ENCODE data around the gene INKA2.

The INKA2 gene

DNA sequence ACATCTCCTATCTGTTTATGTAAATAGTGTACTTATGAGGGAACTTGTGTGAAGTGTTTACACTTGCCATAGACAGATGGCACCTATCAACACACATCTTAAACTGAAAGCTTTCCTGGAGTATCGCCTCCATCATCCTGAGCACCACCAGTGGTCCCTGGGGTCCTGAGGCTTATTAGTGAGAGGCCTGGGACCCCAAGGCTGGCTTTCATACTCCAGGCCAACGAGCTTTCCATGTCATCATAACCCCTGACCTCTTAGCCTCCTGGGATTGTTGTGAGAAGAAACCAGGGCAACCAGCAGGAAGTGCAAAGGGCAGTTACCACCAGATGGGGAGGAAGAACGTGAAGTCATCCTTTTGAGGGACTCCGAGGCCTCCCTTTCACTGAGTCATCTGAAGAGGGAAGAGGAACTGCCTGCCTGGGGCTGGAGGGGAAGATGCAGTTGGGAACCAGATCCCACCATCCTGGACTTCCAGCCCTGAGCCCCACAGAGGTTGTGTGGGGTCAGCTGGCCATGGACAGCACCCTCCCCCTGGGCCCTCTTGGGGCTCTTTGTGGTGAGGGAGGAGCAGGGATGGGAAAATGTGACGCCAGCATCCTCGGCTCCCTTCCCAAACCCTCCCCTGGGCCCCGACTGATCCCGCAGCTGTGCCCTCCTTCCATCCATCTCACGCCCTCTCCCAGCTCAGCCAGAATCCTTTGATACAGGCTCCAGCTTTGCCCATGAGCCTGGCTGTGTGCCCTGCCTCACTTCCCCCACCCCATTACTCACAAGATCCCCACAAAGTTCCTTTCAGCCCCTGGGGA lies 5.8 kb downstream of the INKA2 start:
- no peak for DNase-seq (ENCODE audit: low read depth in 1 of 2, low spot score in 1 of 2)

DNA sequence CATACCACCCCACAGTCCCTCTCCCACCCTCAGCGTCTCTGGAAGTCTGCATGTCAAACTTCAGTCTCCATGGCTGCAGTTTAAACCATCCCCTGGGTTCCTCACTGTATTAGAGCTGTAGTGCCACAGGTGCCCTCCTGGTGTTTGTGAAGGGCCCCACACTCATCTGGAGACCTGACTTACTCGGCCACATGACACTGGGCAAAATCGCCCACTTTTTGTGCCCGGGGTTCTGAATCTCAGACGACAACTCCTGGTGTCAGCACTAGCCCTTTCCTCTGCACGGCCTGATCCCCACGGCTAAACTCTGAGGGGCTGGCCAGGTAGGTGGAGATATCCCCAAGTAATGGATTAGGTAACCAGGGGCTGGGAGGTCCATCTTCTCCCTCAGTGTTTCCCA lies 6.5 kb downstream of the INKA2 start:
- DNase-seq (ENCODE audit: low read depth in 1 of 2, low spot score in 1 of 2): no peak

DNA sequence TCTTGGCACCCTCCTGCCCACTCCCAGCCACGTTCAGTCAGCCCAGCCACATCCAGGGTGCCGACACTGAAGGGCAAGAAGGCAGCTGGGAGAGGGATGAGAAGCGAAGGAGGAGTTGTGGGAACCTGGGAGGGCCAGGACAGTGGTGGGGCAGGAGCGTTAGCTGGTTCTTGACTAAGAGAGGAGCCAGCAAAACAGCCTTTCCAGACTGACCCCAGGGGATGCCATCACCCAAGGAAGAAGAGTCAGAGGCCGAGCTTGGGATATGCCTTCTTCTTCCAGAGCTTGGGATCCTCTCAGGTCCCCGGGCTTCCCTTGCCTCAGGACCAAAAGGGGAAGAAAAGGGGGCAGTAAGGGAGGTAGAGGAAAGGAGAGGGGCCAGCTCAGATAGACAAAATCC lies 7.2 kb downstream of the INKA2 start:
- no peak for DNase-seq (ENCODE audit: low read depth in 1 of 2, low spot score in 1 of 2)

DNA sequence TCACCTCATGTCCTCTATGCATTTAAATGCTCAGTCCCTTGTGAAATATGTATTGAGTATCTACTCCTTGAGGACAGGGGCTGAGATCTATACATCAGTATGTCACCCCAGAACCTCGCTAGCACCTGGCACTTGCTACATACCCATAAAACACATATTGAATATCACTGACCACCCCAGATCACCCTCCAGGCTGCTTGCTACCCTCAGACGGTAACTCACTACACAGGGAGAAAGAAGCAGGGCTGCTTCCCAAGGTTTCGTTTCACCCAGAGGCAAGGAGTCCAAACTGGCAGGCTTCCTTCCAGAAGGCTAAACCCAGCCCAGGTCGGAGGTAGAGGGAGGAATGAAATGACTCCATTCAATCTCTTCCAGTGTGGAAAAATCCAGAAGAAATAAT lies 8.5 kb downstream of the INKA2 start:
- DNase-seq (ENCODE audit: low read depth in 1 of 2, low spot score in 1 of 2): no peak

DNA sequence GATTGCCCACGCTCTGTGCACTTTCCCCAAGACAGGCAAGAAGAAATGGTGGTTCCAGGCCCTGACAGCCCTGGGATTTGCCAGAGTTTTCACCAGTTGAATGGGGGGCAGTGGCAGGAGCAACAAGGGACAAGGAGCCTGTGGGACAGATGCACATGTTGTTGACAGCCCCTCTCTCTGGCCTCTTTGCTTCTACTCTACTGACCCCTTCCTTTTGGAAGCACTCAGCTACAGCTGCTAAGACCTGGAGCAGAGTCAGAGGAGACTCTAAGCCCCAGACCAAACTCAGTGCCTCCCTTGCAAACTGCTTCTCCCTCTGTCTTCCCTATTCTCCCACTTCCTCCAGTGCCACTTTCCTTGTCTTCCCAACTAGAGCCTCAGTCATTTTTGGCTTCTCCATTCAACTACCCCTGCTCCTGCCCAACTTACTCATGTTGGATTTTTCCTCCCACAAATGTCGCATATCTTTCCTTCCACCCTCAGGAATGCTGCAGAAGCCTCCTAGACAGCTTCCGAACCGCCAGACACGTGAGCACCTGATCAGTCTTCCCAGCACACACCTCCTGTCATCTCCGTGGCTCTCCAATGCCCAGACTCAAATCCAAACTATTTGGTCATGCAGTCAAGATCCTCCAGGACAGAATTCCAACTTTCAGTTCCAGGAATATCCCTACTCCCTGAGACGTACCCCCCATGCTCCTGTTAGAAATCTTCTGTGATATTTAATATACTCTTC lies 9.1 kb downstream of the INKA2 start:
- DNase-seq (ENCODE audit: low read depth in 1 of 2, low spot score in 1 of 2): no peak

DNA sequence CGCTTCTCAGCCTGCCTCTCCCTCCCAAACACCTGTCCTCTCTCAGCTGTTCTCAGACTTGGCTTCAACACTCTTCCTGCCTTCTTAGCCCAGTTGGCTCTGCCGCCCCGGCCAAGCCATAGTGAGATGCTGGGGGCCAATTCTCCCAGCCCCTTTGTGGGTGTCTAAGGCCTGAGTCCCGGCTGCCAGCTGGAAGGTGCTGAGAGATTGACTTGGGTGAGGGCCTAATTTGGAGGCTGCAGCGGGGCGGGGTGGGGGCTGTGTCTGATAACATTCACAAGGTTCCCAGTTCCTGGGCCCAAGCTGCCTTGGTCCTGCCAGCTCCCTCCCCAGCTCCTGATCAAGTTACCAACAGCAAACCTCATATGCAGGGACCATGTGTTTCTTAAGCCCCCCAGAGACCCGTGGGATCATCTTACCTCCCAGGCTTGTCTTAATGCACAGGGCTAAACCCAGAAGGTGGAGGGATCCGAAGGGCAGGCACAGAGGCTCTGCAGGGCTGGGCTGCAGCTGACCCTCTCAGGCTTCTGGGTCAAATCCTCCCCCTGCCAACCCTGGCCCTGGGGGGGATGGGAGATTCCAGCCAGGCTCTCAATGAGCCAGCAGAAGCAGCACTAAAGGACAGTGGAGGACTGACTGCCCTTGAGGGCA lies 9.8 kb downstream of the INKA2 start:
- DNase-seq (ENCODE audit: low read depth in 1 of 2, low spot score in 1 of 2): no peak

DNA sequence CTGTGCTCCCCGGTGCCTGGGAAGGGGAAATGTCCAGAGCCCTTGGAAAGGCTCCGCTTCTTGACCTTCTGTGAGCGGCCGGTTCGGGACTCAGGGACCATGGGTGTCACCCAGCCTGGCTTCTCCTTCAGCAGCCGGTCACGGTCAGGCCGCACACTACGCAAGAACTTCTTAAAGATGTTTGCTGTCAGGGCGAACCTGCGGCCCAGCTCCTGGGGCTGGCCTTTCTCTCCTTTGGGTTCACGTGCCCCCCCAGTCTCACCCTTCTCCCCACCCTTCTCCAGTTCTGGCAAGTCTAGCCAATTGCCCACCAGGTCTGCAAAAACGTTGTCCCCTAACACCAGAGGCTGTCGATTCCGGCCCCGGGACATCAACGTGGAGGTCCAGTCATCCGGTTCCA lies 12.1 kb downstream of the INKA2 start:
- DNase-seq (ENCODE audit: low read depth in 1 of 2, low spot score in 1 of 2): no peak

DNA sequence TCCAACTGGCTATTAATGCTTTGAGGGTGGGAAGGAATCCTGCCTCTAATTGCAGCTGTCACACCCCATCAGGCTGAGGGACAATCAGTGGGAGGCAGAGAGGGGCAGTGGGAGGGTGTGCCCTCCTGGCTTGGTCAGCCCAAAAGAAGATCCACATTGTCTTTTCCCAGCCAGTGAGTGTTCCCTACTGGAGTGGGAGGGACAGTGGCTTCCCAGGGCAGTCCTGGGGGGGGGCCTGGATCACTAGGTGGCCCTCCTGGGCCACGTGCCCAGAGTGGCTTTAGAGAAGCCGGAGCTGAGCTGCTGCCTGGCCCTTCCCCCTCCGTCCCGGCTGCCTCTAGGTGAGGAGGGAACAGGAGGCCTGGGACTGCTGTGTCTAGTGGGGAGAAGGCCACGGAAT lies 14.0 kb downstream of the INKA2 start:
- no peak for DNase-seq (ENCODE audit: low read depth in 1 of 2, low spot score in 1 of 2)

DNA sequence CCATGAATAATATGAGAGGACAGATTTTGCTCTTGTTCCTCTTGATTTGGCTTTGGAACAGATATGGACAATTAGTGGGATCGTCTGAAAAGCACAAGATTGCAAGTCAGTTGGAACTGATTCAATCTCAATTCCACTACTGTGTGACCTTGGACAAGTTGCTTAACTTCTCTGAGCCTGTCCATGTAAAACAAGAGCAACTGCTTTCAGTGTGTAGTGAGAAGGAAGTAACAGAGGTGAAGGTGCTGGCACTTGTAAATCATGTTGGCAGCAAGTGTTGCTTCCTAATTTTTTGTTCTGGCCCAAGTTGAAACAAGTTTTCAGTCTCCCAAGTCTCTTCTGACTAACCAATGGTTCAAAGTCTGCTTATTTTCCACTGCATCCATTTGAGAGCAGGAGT lies 15.3 kb downstream of the INKA2 start:
- no peak for DNase-seq (ENCODE audit: low read depth in 1 of 2, low spot score in 1 of 2)

DNA sequence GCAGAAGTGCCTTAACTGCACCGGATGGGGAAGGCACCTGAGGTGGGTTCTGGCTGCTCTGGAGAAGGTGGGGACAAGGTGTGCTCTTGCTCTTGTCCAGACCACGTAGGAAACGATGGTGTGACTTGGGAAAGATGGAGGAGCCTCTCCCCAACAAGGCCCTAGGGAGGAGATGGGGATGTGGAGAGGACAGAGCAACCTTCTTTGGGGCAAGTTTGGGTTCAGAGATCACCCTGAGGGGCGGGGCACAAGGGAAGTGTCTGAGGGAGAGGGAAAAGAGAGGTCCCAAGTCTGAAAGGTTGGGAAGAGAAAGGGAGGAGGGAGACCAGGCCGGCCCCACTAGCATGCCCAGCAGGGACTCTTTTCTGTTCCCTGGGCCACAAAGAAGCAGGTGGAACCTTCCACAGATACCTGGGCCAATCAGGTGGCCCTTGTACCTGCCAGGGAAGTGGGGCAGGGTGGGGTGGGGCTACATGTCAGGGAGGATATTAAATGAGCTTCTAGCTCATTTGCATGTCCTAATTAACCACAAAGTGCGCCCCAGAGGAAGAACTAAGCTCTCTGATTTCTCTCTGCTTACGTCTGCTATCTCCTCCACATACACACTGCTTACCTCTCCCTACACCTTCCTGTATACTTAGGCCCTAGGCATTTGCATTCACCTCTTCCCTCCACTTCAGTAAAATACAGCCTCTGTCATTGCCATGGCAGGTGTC lies 15.9 kb downstream of the INKA2 start:
- no peak for DNase-seq (ENCODE audit: low read depth in 1 of 2, low spot score in 1 of 2)

DNA sequence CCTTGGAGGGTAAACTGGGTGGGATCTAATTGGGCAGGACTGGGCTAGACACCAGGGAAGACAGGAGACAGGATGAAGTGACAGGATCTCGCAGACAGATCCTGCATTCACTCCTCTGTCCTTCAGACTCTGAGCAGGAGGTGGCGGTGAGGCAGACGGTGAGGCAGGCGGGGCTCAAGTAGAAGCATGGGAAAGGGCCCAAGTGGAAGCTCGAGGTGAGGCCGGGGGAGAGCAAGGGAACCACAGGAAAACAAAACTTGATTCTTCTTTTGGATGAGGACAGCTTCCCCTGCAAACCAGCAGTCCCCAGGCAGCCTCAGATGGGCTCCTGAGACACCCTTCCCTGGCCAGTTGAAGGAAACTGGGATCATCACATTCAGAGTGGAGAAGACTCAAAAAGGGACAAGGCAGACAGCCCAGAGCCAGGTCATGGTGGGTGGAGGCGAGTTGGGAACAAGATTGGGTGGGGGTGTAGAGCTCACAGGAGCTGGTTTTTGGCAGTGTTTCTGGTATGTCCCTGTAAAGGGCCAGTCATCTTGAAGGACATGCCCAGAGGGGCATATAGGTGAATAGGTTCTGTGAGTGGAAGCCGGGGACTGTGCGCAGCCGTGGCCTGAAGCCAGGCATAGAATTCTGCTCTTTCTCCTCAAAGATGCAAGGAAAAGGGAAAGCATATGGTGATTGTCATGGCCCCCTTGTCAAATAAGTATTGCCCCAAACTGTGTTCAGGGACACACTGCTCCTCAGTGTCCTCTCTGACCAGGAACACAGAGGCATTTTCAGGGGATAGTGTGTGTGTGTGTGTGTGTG lies 18.0 kb downstream of the INKA2 start:
- no peak for DNase-seq (ENCODE audit: low read depth in 1 of 2, low spot score in 1 of 2)

DNA sequence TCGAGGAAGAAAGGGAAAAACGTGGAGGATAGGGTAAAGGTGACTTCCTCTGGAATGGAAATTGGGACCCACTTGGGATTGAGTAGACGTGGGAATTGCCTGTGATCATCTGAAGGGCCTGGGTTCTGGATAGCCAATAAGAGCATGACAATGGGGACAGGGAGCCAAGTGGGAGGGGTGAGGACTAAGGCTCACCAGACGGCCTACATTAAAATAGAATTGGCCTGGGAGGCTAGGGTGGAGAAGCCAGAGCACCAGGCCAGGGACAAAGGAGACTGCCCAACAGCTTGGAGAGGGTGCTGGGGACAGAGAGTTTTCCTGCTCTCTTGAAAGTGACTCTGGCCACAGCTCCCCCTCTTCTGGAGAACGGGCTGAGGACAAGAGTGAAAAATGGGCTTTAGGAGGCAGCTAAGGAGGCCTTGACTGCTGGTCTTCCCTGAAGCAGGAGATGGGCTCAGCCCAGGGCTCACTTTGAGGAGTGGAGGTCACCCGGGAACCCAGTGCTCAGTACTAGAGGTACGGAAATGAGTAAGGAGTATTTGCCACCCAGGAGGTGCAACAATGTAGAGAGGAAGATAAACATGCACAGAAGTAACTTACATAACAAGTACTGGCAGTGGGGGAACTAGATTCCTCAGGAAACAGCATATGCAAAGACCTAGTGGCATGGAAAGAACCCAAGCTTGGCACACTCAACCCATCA lies 18.8 kb downstream of the INKA2 start:
- DNase-seq (ENCODE audit: low read depth in 1 of 2, low spot score in 1 of 2): no peak

DNA sequence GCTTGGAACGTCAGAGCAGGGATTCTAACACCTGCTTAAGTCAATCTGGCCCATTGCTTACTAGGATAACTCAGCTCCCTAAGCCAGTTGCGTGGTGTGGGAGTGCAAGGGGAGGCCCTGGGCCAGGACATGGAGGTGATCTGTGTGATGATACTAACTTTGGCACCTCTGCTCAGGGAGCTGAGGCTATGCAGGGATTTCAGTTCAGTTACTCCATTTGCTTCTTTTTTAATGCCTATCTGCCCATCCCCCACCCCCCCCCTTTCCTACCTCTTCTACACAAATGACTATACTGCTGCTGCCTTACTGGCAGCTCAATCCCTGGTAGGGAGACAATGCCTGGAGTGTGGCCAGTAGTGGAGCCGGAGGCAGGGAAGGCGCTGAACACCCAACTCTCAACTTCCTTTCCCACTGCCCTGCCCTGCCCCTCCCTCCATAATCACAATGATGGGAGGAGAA lies 19.5 kb downstream of the INKA2 start:
- no peak for DNase-seq (ENCODE audit: low read depth in 1 of 2, low spot score in 1 of 2)

DNA sequence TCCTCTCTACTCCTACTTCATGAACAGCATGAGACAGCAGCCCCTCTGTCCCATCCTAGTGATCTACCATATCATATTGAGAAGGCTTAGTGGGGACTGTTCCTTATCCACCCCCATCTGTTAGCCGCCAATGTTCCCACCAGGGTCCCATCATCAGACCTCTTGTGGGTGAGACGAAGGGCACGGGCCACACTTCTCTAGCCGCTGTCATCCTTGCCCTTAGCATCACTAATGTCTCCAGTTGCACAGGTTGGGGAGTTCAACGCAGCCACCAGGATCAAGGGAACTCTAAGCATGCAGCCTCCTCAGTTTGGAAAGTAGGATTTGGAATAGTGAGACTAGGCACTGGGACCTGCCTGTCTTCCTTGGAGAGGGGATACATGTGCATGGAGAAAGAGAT lies 20.1 kb downstream of the INKA2 start:
- DNase-seq (ENCODE audit: low read depth in 1 of 2, low spot score in 1 of 2): no peak

DNA sequence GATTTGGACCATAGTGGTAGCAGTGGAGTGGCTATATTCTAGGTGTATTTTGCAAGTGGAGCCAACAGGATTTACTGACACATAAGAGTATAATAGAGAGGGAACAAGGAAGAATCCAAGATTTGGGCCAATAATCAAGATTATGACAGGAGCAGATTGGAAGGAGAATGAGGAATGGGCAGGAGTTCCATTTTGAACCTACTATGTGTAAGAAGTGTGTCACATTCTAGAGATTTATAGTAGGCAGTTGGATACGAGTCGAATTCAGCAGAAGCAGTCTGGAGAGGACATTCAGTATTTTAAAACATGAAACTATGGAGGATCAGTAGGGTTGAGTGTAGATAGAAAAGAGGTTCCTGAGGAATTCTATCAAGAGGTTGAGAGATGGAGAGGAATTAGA lies 21.7 kb downstream of the INKA2 start:
- no peak for DNase-seq (ENCODE audit: low read depth in 1 of 2, low spot score in 1 of 2)

DNA sequence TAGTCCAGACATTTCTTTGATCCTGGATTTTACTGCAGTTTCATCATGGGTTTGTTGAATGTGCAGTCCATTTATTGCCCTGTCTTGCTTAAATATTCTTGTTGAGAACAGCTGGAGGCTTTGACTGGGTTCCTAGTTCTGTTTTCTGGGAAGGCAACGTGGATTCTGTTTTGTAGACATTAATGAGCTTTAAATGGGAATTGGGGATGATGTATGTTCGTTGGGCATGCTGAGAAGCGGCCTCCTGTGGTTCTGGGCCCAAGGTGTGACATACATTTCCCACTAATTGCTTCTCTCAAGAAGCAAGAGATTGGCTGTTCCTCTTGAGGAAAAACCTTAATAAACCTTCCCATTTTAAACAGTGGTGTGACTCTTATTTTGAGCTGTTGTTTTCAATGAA lies 22.9 kb downstream of the INKA2 start:
- DNase-seq (ENCODE audit: low read depth in 1 of 2, low spot score in 1 of 2): no peak

DNA sequence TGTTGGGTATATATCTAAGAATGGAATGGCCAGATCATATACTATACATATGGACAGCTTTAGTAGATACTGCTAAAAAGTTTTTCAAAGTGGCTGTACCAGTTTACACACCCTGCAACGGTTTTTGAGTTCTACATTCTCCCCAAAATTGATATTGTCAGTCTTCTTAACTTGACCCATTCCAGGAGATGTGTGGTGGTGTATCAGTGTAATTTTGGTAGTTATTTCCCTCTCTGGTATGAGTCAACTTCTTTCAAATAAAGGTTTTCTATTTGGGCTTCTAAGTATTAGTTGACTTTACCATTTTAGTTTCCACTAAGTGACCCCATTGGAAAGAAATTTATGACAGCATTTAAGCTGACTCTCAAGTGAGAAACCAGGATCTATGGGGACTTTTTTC lies 29.2 kb downstream of the INKA2 start:
- DNase-seq (ENCODE audit: low read depth in 1 of 2, low spot score in 1 of 2): no peak

DNA sequence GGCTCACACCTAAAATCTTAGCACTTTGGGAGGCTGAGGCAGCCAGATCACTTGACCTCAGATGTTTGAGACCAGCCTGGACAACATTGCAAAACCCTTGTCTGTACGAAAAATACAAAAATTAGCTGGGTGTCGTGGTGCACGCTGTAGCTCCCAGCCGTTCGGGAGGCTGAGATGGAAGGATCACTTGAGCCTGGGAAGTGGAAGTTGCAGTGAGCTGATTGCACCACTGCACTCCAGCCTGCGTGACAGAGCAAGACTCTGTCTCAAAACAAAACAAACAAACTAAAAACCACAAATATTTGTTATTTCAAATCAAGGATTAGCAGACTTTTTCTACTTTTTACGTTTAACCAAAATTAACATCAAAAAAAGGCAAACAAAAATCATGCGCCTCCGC lies 31.3 kb downstream of the INKA2 start:
- DNase-seq (ENCODE audit: low read depth in 1 of 2, low spot score in 1 of 2): no peak

DNA sequence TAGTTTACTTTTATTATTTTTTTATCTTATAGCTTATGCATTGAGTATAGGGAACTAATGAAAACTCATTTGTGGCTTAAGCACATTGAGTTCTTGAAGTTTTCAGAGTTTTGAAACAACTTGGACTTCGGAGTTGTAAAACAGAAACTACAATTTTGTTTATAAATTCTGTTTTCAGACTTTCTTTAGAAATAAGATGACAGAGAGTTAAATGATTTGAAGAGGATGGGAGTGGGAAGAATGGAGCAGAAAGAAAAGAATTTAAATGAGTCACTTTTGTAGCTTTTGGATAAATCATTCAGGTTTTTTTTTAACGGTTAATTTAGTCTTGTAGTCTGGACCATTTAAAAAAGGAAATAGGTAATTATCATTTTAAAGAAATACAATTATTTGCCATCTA lies 32.3 kb downstream of the INKA2 start:
- DNase-seq (ENCODE audit: low read depth in 1 of 2, low spot score in 1 of 2): no peak

DNA sequence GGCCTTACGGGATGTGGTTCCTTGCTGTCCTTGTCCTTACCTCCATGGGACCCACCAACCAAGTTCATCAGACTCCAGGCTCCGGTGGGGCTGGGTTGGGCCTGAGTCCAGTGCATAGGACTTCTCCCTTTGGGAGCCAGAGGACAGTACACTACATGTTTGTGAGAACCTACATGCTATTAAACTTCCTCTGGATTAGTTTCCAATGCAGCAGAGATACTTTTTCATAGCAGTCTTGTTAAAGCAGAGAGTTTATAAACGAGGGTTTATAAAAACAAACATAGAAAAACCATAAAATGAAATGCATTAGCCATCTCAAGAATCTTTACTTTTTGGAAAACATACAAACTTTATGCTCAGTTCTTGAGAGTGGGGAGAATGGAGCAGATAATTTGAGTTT lies 33.4 kb downstream of the INKA2 start:
- DNase-seq (ENCODE audit: low read depth in 1 of 2, low spot score in 1 of 2): no peak

All from activated CD4-positive, alpha-beta T cell treated with anti-CD3 and anti-CD28 coated beads, Interleukin-2, amount 50 U/mL, for 24 hours (primary cell).